DND-41 (cell line): ENCODE measurements around the gene MCF2L2.

Experiments
- EZH2 ChIP-seq: IDR thresholded peaks from 3 replicates; pipeline ENCODE4 v1.6.1; 2012; ENCODE audit warnings: borderline replicate concordance, low read depth, mild to moderate bottlenecking, moderate library complexity, low read length, inconsistent platforms; ENCODE audit not compliant: severe bottlenecking
- TF ChIP-seq, protein P1 (sequence below): IDR thresholded peaks from 2 replicates; pipeline ENCODE4 v1.5.1; 2012; ENCODE audit warnings: borderline replicate concordance, low read length, moderate library complexity, mild to moderate bottlenecking; ENCODE audit not compliant: poor library complexity, severe bottlenecking; ENCODE audit errors: extremely low read depth

DNA sequence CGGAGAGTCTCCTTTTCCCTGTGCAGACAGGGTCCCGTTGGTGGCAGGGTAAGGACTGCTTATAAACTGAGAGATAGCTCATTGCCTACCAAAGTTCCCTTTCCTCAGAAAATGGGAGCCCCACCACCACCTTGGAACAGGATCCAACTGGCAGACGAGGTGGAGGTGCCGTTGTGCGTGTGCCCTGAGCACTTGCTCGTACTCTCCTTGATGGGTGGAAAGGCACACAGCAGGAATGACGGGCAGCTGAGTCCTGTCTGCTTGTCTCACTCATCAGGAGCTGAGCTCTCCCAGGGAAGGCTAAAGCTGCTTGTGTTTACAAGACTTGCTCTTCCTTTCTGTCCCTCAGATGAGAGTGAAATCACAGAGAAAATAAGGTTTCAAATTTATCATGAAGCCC lies 114.7 kb downstream of the MCF2L2 start:
- TF ChIP-seq, protein P1, sequence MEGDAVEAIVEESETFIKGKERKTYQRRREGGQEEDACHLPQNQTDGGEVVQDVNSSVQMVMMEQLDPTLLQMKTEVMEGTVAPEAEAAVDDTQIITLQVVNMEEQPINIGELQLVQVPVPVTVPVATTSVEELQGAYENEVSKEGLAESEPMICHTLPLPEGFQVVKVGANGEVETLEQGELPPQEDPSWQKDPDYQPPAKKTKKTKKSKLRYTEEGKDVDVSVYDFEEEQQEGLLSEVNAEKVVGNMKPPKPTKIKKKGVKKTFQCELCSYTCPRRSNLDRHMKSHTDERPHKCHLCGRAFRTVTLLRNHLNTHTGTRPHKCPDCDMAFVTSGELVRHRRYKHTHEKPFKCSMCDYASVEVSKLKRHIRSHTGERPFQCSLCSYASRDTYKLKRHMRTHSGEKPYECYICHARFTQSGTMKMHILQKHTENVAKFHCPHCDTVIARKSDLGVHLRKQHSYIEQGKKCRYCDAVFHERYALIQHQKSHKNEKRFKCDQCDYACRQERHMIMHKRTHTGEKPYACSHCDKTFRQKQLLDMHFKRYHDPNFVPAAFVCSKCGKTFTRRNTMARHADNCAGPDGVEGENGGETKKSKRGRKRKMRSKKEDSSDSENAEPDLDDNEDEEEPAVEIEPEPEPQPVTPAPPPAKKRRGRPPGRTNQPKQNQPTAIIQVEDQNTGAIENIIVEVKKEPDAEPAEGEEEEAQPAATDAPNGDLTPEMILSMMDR, result no peak
- no peak for TF ChIP-seq EZH2
